ENCODE data around the gene IL20RB. TPM values are rescaled to one million over a fixed set of nuclear protein-coding genes. Genes with fewer than 3 reads are reported as not detected.
"Not testable (repeated sequence)": the region's sequence is repeated elsewhere in the genome, so short reads cannot be mapped to it uniquely, and the experiment has no call there.

Gene IL20RB
- total RNA-seq, 1 donor = 1.8 TPM

DNA sequence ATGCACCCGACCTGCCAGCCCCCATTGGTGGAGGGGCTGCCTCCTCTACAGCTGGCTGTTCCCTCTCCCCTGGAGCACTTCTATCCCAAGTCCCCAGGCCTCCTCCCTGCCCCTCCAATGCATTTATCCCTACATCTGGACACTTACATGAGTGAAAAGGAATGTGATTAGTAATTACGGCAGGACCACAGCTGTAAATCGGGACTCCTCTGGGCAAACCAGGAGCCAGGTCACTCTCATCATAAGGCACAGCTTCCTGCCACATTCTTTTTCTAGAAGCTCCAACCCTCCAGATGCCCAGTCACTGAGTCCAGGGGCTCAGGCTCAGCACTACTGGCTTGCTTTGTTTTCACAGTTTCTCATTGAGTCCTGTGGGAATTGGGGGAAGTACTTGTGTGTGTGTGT lies 54.3 kb downstream of the IL20RB start:
- Histone ChIP-seq H2AFZ (ENCODE audit: low read length) (peak overlapping the region; percentile 4), H3K27ac (ENCODE audit: low read depth, low read length) (peak overlapping the region; percentile 49), H3K9me3 (ENCODE audit: low read depth, low read length) (no peaks in the 10 kb centered on the region), H3K4me2 (ENCODE audit: insufficient read depth, low read length) (peak overlapping the region; percentile 68), H3K36me3 (ENCODE audit: insufficient read depth, low read length) (no peaks in the 10 kb centered on the region), H4K20me1 (ENCODE audit: insufficient read depth, low read length) (no peaks in the 10 kb centered on the region), H3K4me1 (ENCODE audit: insufficient read depth, low read length) (peaks cover 14% of the 10 kb centered on the region), H3K27me3 (ENCODE audit: insufficient read depth, low read length) (no peaks in the 10 kb centered on the region), H3K79me2 (ENCODE audit: insufficient read depth, low read length) (no peaks in the 10 kb centered on the region), H3K4me3 (ENCODE audit: insufficient read depth, low read length) (peak overlapping the region; percentile 40)
- no peak for TF ChIP-seq CTCF (IDR thresholded peaks at IDR 0.05; ENCODE audit: extremely low read depth, low read depth, low read length)
- peak; percentile 85 for DNase-seq (ENCODE audit: insufficient read length, low spot score, missing footprints)

DNA sequence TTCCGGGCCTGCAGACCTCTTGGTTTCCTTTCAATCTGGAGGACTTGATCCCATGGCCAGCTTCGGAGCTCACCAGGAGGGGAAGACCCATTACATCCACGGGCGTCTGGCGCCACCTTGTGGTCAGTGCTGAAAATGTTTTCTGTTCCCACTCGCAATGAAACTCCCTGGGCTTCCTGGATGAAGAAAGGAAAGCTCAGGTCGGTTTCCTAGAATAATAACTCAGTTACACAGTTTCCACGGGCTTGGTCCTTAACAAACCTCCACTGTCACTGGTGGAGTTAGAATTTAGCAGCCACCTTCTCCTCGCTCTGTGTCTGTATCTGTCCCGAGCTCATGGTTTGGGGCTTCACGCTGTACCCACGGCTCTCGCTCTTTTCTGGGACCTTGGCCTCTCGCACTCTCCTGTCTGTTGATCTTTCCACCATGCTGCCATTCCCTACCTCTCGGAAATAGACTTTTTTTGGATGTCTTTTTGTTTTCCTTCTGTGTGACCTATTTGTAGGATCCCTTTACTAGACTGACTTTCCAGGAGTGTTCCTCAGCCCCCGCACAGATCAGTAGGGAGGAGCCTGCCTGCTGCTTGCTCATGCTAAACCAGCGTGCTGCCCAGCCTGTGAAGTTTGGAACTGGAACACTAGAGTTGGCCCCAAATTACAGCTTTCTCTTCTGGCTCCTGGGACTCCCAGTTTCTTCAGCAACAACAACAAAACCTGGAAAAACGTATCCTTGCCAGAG lies 56.3 kb downstream of the IL20RB start:
- peak; percentile 89 for DNase-seq (ENCODE audit: insufficient read length, low spot score, missing footprints)
- no peaks in the 10 kb centered on the region for H3K79me2 ChIP-seq (ENCODE audit: insufficient read depth, low read length)
- peak overlapping the region; percentile 96 for H3K4me2 ChIP-seq (ENCODE audit: insufficient read depth, low read length)
- H3K27me3 ChIP-seq (ENCODE audit: insufficient read depth, low read length) = no peaks in the 10 kb centered on the region
- peak overlapping the region; percentile 31 for H3K27ac ChIP-seq (ENCODE audit: low read depth, low read length)
- no peaks in the 10 kb centered on the region for H3K36me3 ChIP-seq (ENCODE audit: insufficient read depth, low read length)
- H2AFZ ChIP-seq (ENCODE audit: low read length) = peak overlapping the region; percentile 91
- H3K4me3 ChIP-seq (ENCODE audit: insufficient read depth, low read length) = peak overlapping the region; percentile 76
- no peaks in the 10 kb centered on the region for H3K9me3 ChIP-seq (ENCODE audit: low read depth, low read length)
- H3K4me1 ChIP-seq (ENCODE audit: insufficient read depth, low read length) = peaks cover 14% of the 10 kb centered on the region
- TF ChIP-seq CTCF (IDR thresholded peaks at IDR 0.05; ENCODE audit: extremely low read depth, low read depth, low read length) = peak; percentile 92
- H4K20me1 ChIP-seq (ENCODE audit: insufficient read depth, low read length) = no peaks in the 10 kb centered on the region

DNA sequence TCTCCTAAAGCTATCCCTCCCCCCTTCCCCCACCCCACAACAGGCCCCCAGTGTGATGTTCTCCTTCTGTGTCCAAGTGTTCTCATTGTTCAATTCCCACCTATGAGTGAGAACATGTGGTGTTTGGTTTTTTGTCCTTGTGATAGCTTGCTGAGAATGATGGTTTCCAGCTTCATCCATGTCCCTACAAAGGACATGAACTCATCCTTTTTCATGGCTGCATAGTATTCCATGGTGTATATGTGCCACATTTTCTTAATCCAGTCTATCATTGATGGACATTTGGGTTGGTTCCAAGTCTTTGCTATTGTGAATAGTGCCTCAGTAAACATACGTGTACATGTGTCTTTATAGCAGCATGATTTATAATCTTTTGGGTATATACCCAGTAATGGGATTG lies 59.5 kb downstream of the IL20RB start:
- H3K9me3 ChIP-seq (ENCODE audit: low read depth, low read length); H3K4me2 ChIP-seq (ENCODE audit: insufficient read depth, low read length); DNase-seq (ENCODE audit: insufficient read length, low spot score, missing footprints); H2AFZ ChIP-seq (ENCODE audit: low read length); H3K4me3 ChIP-seq (ENCODE audit: insufficient read depth, low read length); H3K27me3 ChIP-seq (ENCODE audit: insufficient read depth, low read length); H3K36me3 ChIP-seq (ENCODE audit: insufficient read depth, low read length); H3K4me1 ChIP-seq (ENCODE audit: insufficient read depth, low read length); H3K27ac ChIP-seq (ENCODE audit: low read depth, low read length); H4K20me1 ChIP-seq (ENCODE audit: insufficient read depth, low read length); H3K79me2 ChIP-seq (ENCODE audit: insufficient read depth, low read length): not testable (repeated sequence)

GRCh38 chr3:137020315-137020714 lies 62.5 kb downstream of the IL20RB start:
- TF ChIP-seq CTCF (IDR thresholded peaks at IDR 0.05; ENCODE audit: extremely low read depth, low read depth, low read length) = no peak
- no peaks in the 10 kb centered on the region for H3K9me3 ChIP-seq (ENCODE audit: low read depth, low read length)
- no peaks in the 10 kb centered on the region for H3K36me3 ChIP-seq (ENCODE audit: insufficient read depth, low read length)
- H2AFZ ChIP-seq (ENCODE audit: low read length) = no peak overlapping the region
- H3K4me1 ChIP-seq (ENCODE audit: insufficient read depth, low read length) = no peaks in the 10 kb centered on the region
- no peaks in the 10 kb centered on the region for H3K79me2 ChIP-seq (ENCODE audit: insufficient read depth, low read length)
- DNase-seq (ENCODE audit: insufficient read length, low spot score, missing footprints) = no peak
- no peak overlapping the region for H3K4me3 ChIP-seq (ENCODE audit: insufficient read depth, low read length)
- H4K20me1 ChIP-seq (ENCODE audit: insufficient read depth, low read length) = no peaks in the 10 kb centered on the region
- no peak overlapping the region for H3K4me2 ChIP-seq (ENCODE audit: insufficient read depth, low read length)
- H3K27ac ChIP-seq (ENCODE audit: low read depth, low read length) = no peak overlapping the region
- H3K27me3 ChIP-seq (ENCODE audit: insufficient read depth, low read length) = peaks cover 1% of the 10 kb centered on the region
